B cell (primary cell): ENCODE measurements around the gene KCNC3. TPM values are rescaled to one million over a fixed set of nuclear protein-coding genes. Genes with fewer than 3 reads are reported as not detected.

ENCODE experiments used
- ATAC-seq: fragments of 200-7000 bp; cut with Tn5 transposase; one replicate; pipeline ENCODE4 v1.10.0; 2021; ENCODE audit warnings: low read depth, mild to moderate bottlenecking, moderate number of reproducible peaks, moderate library complexity
- CTCF ChIA-PET: fragments of 350-600 bp; sonication (Branson Sonifier 250); formaldehyde crosslinking; loops from one replicate; lab custom pipeline; 2021; ENCODE audit warnings: antibody characterized with exemption, inconsistent platforms; lab: Charles Lee
- POLR2A ChIA-PET: fragments of 350-600 bp; sonication (Branson Sonifier 250); formaldehyde crosslinking; loops from one replicate; lab custom pipeline; 2021; ENCODE audit warnings: antibody characterized with exemption; lab: Charles Lee
- DNase-seq: peaks from one replicate; pipeline ENCODE4 v3.0.0; 2013
- H2AFZ ChIP-seq: 2 replicates; pipeline ENCODE4 v1.6.1; 2012; ENCODE audit warnings: mild to moderate bottlenecking, low read depth, low read length; ENCODE audit not compliant: insufficient read depth, poor library complexity, severe bottlenecking
- H3K27ac ChIP-seq, 2 donors: 1 replicate in 1 of 2; 2 replicates in 1 of 2; pipeline ENCODE4 v1.5.1; 2012 to 2013; ENCODE audit warnings: low read length in 2 of 2, mild to moderate bottlenecking in 2 of 2, moderate library complexity in 1 of 2
- H3K27me3 ChIP-seq, 4 experiments: fragments of 200-600 bp in 1 of 4; sonication (generic) in 1 of 4; replicated peaks in 1 of 4; 1 replicate in 2 of 4; 2 replicates in 2 of 4; pipeline versions ENCODE4 v1.6.1 to v1.7.0; 2013 to 2016; ENCODE audit warnings: low read length in 3 of 4, mild to moderate bottlenecking in 2 of 4, mixed read lengths in 1 of 4, moderate library complexity in 1 of 4; ENCODE audit not compliant: insufficient read depth in 4 of 4, control insufficient read depth in 3 of 4; ENCODE audit errors: control extremely low read depth in 1 of 4
- H3K36me3 ChIP-seq, 2 experiments: replicated peaks in 1 of 2; 1 replicate in 1 of 2; 2 replicates in 1 of 2; pipeline versions ENCODE4 v1.6.1 to v1.7.1; 2013; ENCODE audit warnings: low read length in 1 of 2; ENCODE audit not compliant: insufficient read depth in 2 of 2, control insufficient read depth in 1 of 2; ENCODE audit errors: control extremely low read depth in 1 of 2, extremely low read depth in 1 of 2
- H3K4me1 ChIP-seq, 2 donors: fragments of 200-600 bp in 1 of 2; sonication (generic) in 1 of 2; 1 replicate in 1 of 2; 2 replicates in 1 of 2; pipeline versions ENCODE4 v1.5.1 to v1.6.1; 2013 to 2017; ENCODE audit warnings: low read length in 2 of 2; ENCODE audit not compliant: control insufficient read depth in 2 of 2, insufficient read depth in 2 of 2
- H3K4me2 ChIP-seq: replicated peaks from 2 replicates; pipeline ENCODE3; 2012; ENCODE audit warnings: mild to moderate bottlenecking, low read depth, low read length; ENCODE audit not compliant: poor library complexity, severe bottlenecking
- H3K4me3 ChIP-seq, 5 experiments: fragments of 200-600 bp in 1 of 5; sonication (generic) in 1 of 5; 1 replicate in 3 of 5; 2 replicates in 2 of 5; pipeline versions ENCODE4 v1.5.1 to v1.7.0; 2011 to 2016; ENCODE audit warnings: low read length in 4 of 5, mild to moderate bottlenecking in 4 of 5, low read depth in 2 of 5, control low read depth in 1 of 5, moderate library complexity in 1 of 5; ENCODE audit not compliant: insufficient read depth in 1 of 5; ENCODE audit errors: control extremely low read depth in 1 of 5, extremely low read depth in 1 of 5
- H3K79me2 ChIP-seq: fragments of 200-600 bp; sonication (generic); one replicate; pipeline ENCODE4 v1.6.0; 2016; ENCODE audit warnings: low read length; ENCODE audit not compliant: control insufficient read depth, insufficient read depth
- H3K9ac ChIP-seq: fragments of 200-600 bp; sonication (generic); 2 replicates; pipeline ENCODE4 v1.6.1; 2017; ENCODE audit warnings: mild to moderate bottlenecking, low read length, moderate library complexity
- H3K9me3 ChIP-seq, 3 donors: one replicate each; pipeline versions ENCODE4 v1.6.1 to v1.7.1; 2013; ENCODE audit warnings: low read length in 2 of 3; ENCODE audit not compliant: control insufficient read depth in 2 of 3, insufficient read depth in 1 of 3; ENCODE audit errors: control extremely low read depth in 1 of 3
- H4K20me1 ChIP-seq: 2 replicates; pipeline ENCODE4 v1.6.0; 2012; ENCODE audit warnings: mild to moderate bottlenecking, low read length; ENCODE audit not compliant: insufficient read depth, control insufficient read depth, poor library complexity, severe bottlenecking
- H3K27ac Mint-ChIP-seq: one replicate; pipeline ENCODE4 v1.8.0; 2021; ENCODE audit warnings: mixed read lengths
- H3K27me3 Mint-ChIP-seq: one replicate; pipeline ENCODE4 v1.8.0; 2021; ENCODE audit warnings: mixed read lengths
- H3K4me1 Mint-ChIP-seq: one replicate; pipeline ENCODE4 v1.8.0; 2021; ENCODE audit warnings: mixed read lengths
- H3K4me3 Mint-ChIP-seq: one replicate; pipeline ENCODE4 v1.8.0; 2021; ENCODE audit warnings: mixed read lengths
- H3K9me3 Mint-ChIP-seq: one replicate; pipeline ENCODE4 v1.8.0; 2022; ENCODE audit warnings: mixed read lengths; ENCODE audit not compliant: insufficient read depth
- CTCF ChIP-seq: fragments of 200-600 bp; IDR thresholded peaks from one replicate; pipeline ENCODE4 v1.8.0; 2022; ENCODE audit warnings: antibody characterized with exemption, mild to moderate bottlenecking
- EZH2 ChIP-seq: IDR thresholded peaks from 2 replicates; pipeline ENCODE4 v1.6.1; 2012; ENCODE audit warnings: borderline replicate concordance, low read depth, mild to moderate bottlenecking, moderate library complexity, low read length; ENCODE audit not compliant: insufficient read depth, poor library complexity, severe bottlenecking
- WGBS: methylation state at CpG from one replicate; pipeline ENCODE4 v1.1.5; 2013; ENCODE audit warnings: missing lambda C conversion rate; ENCODE audit not compliant: insufficient coverage; 5-methylcytosine and 5-hydroxymethylcytosine counted together
- intact Hi-C: fragments of 100-400 bp; cut with micrococcal nuclease; formaldehyde crosslinking; loops from one replicate; pipeline ENCODE4 v1.10.0; 2022
- polyA plus RNA-seq: library from polyadenylated mRNA; depleted of rRNA; stranded (reverse); fragments of >200 nt; gene quantifications from 2 replicates; pipeline ENCODE4 v1.2.3, GENCODE V29; 2012
- total RNA-seq, 2 donors: library from RNA; stranded (reverse); fragments of 120-200 nt in 1 of 2; gene quantifications; 1 replicate in 1 of 2; 2 replicates in 1 of 2; pipeline versions ENCODE4 v1.2.3 to v1.2.4, GENCODE V29; 2013 to 2022

The KCNC3 gene
- total and polyA plus RNA-seq, 2 donors (not counting 1 experiment from before 2014, with no cell fraction given): 12.3 to 23.0 TPM

DNA sequence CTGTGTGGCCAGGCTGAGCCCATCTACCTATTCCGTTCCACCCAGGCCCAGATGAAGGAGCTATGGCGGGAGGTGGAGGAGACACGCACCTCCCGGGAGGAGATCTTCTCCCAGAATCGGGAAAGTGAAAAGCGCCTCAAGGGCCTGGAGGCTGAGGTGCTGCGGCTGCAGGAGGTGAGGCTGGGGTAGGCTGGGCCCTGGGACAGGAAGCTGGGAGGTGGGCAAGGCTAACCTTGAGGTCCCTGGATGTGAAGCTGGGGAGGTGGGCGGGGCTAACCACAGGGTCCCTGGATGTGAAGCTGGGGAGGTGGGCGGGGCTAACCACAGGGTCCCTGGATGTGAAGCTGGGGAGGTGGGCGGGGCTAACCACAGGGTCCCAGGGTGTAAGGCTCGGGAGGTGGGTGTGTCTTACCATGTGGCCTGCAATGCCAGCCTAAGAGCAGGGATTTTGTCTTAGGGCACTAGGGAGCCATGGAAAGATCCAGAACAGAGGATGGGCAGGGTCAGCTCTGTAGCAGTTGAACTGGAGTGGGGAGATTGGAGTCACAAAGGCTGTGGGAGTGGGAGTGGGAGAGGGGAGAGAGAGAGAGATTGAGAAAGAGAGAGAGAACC lies 36.9 kb downstream of the KCNC3 start:
- no peak for ATAC-seq
- peaks cover 49% of the 10 kb centered on the region for H3K27me3 Mint-ChIP-seq

More for the DNA sequence above, 36.9 kb downstream of the KCNC3 start:
- Histone ChIP-seq H3K27me3 (peaks cover 0 to 42% (median 4%) of the 10 kb centered on the region in 4 experiments), H3K27ac (no peak overlapping the region), H3K9me3 (peaks cover 0 to 34% (median 8%) of the 10 kb centered on the region in 3 donors), H3K4me3 (no peak overlapping the region), H3K79me2 (no peaks in the 10 kb centered on the region), H3K4me2 (no peak overlapping the region), H3K36me3 (no peaks in the 10 kb centered on the region), H3K9ac (no peak overlapping the region), H2AFZ (no peak overlapping the region), H3K4me1 (no peaks in the 10 kb centered on the region), H4K20me1 (no peaks in the 10 kb centered on the region)
- no peak for TF ChIP-seq EZH2
- TF ChIP-seq CTCF: no peak
- Mint-ChIP-seq H3K4me3 (no peak overlapping the region), H3K9me3 (peaks cover 12% of the 10 kb centered on the region), H3K4me1 (no peaks in the 10 kb centered on the region), H3K27ac (no peak overlapping the region)
- 71% methylated on average over 10 of the region's 11 CpGs for WGBS
- POLR2A ChIA-PET: no interaction called here
- CTCF ChIA-PET: no interaction called here
- intact Hi-C loops: no loop called here
- no peak for DNase-seq
